Limb (tissue), 2 donors: ENCODE results near the gene BTN1A1.
"Not testable (repeated sequence)": the region's sequence is repeated elsewhere in the genome, so short reads cannot be mapped to it uniquely, and the experiment has no call there.

Experiments
- DNase-seq, 2 donors: peaks; one replicate each; pipeline ENCODE4 v3.0.0-alpha.2; 2016; ENCODE audit errors: extremely low spot score in 2 of 2

BTN1A1 gene

GRCh38 chr6:26537160-26537845 is 37.2 kb downstream of the BTN1A1 start:
- DNase-seq, result peak; percentile 87 to 96

GRCh38 chr6:26537846-26538571 is 37.9 kb downstream of the BTN1A1 start, which contains the start of gene HMGN4:
HMGN4 (plus strand) TSS chr6:26538366; CDS start chr6:26545207, 6,841 bp downstream.
- DNase-seq, result peak; percentile 89 to 93

GRCh38 chr6:26538572-26538902 is 38.4 kb downstream of the BTN1A1 start:
- DNase-seq, result peak in 1 of 2 donors; percentile 10

GRCh38 chr6:26539071-26539615 is 39.0 kb downstream of the BTN1A1 start:
- DNase-seq, result no peak

GRCh38 chr6:26541579-26541978 is 41.5 kb downstream of the BTN1A1 start:
- DNase-seq, result no peak

- no peak for DNase-seq
Measured at GRCh38 chr6:26543953-26544352, 43.9 kb downstream of the BTN1A1 start.

GRCh38 chr6:26544473-26544872 is 44.4 kb downstream of the BTN1A1 start:
- no peak for DNase-seq

GRCh38 chr6:26545627-26546026 is 45.5 kb downstream of the BTN1A1 start:
- no peak for DNase-seq

GRCh38 chr6:26547363-26547762 is 47.3 kb downstream of the BTN1A1 start:
- DNase-seq, result not testable (repeated sequence)

- peak; percentile 70 to 81 for DNase-seq
Measured at GRCh38 chr6:26550250-26550993, 50.3 kb downstream of the BTN1A1 start.

GRCh38 chr6:26552205-26552604 is 52.1 kb downstream of the BTN1A1 start:
- no peak for DNase-seq

GRCh38 chr6:26552640-26553188 is 52.6 kb downstream of the BTN1A1 start:
- DNase-seq, result no peak

GRCh38 chr6:26553264-26553634 is 53.1 kb downstream of the BTN1A1 start:
- peak; percentile 85 to 88 for DNase-seq

GRCh38 chr6:26553635-26554446 is 53.7 kb downstream of the BTN1A1 start:
- peak; percentile 85 for DNase-seq

GRCh38 chr6:26554447-26554696 is 54.3 kb downstream of the BTN1A1 start:
- no peak for DNase-seq

GRCh38 chr6:26554697-26555504 is 54.8 kb downstream of the BTN1A1 start:
- peak in 1 of 2 donors; percentile 68 for DNase-seq

- no peak for DNase-seq
Measured at GRCh38 chr6:26555505-26556262, 55.6 kb downstream of the BTN1A1 start.

- peak in 1 of 2 donors; percentile 76 for DNase-seq
Measured at GRCh38 chr6:26556263-26557070, 56.4 kb downstream of the BTN1A1 start.
